HFFc6 (cell line): ENCODE results near the gene MAP3K5. TPM values are rescaled to one million over a fixed set of nuclear protein-coding genes. Genes with fewer than 3 reads are reported as not detected.
"Not testable (repeated sequence)": the region's sequence is repeated elsewhere in the genome, so short reads cannot be mapped to it uniquely, and the experiment has no call there.

Source experiments
- DNase-seq: peaks from one replicate; pipeline ENCODE4 v3.0.0-alpha.2; 2018
- H3K27ac Mint-ChIP-seq: 2 replicates; pipeline ENCODE4 v1.8.0; 2020; ENCODE audit warnings: mild to moderate bottlenecking, mixed read lengths
- H3K27me3 Mint-ChIP-seq: 2 replicates; pipeline ENCODE4 v1.8.0; 2021; ENCODE audit warnings: mild to moderate bottlenecking, moderate library complexity, mixed read lengths; ENCODE audit not compliant: insufficient read depth
- H3K36me3 Mint-ChIP-seq: 2 replicates; pipeline ENCODE4 v1.8.0; 2021; ENCODE audit warnings: low read depth, mixed read lengths
- H3K4me1 Mint-ChIP-seq: 2 replicates; pipeline ENCODE4 v1.8.0; 2020; ENCODE audit warnings: low read depth, mixed read lengths
- H3K4me3 Mint-ChIP-seq: 2 replicates; pipeline ENCODE4 v1.8.0; 2020; ENCODE audit warnings: mild to moderate bottlenecking, moderate library complexity, mixed read lengths
- H3K9me3 Mint-ChIP-seq: 2 replicates; pipeline ENCODE4 v1.8.0; 2020; ENCODE audit warnings: mild to moderate bottlenecking, mixed read lengths
- total RNA-seq, 6 experiments: library from RNA; stranded (reverse); fragmentation: NEBNext Ultra II Directional; extraction: Animal tissue kit (Norgen Biotek cat#: 25700); gene quantifications; 2 replicates in 1 of 6; 3 replicates in 5 of 6; pipeline ENCODE4 v1.2.3, GENCODE V29; 2021
- TF ChIP-seq, protein P1 (sequence below): fragments of 200-600 bp; sonication (generic); IDR thresholded peaks from 2 replicates; pipeline ENCODE4 v1.5.0; 2021; ENCODE audit warnings: antibody characterized with exemption, mild to moderate bottlenecking

Gene MAP3K5
- total RNA-seq, 6 experiments from 2014 or later: 11.9 to 22.2 (median 19.1) TPM

DNA sequence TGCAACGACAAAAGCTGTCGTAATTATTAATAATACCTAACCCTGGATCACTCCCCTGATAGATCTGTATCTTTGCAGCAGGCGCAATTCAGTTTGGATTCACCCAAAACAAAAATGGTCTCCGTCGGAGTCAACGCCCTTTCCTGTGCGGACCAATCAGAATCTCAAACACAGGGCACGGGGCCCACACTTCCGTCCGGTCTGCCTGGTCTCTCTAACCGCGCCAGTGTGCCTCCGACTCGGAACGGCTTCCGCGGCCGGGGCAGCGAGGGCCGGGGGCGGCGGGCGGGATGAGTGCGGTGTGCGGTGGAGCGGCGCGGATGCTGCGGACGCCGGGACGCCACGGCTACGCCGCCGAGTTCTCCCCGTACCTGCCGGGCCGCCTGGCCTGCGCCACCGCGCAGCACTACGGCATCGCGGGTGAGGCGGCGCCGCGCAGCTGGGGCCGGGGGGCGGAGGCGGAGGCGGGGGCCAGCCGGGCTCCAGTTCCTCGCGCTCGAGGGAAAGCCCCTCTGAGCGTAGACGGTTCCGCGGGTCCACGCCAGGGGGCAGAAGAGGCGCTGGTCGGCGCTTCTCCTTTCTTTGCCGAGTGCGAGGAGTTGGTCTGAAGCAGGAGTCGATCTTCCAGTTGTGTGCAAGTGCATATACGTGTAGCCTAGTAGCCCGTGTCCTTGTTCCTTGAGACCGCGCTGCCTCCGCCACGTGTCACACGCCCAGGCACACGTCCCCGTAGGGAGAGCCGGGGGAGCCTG lies 30.3 kb upstream of the MAP3K5 start, which contains the start of gene PEX7:
TSS of gene PEX7 (plus strand) at position 217 of the 752 bp plus-strand sequence. CDS start at position 291, 74 bp downstream.
- DNase-seq: peak; percentile 88
- Mint-ChIP-seq H3K4me3 (peak within 1 kb of the TSS; percentile 96), H3K27me3 (no peaks in the 10 kb centered on the region; the same call in 1 of the 2 replicates), H3K9me3 (no peaks in the 10 kb centered on the region), H3K4me1 (peaks cover 13% of the 10 kb centered on the region), H3K36me3 (peaks cover 7% of the 10 kb centered on the region; the same call in 1 of the 2 replicates), H3K27ac (peak within 1 kb of the TSS; percentile 95)
- TF ChIP-seq, protein P1, sequence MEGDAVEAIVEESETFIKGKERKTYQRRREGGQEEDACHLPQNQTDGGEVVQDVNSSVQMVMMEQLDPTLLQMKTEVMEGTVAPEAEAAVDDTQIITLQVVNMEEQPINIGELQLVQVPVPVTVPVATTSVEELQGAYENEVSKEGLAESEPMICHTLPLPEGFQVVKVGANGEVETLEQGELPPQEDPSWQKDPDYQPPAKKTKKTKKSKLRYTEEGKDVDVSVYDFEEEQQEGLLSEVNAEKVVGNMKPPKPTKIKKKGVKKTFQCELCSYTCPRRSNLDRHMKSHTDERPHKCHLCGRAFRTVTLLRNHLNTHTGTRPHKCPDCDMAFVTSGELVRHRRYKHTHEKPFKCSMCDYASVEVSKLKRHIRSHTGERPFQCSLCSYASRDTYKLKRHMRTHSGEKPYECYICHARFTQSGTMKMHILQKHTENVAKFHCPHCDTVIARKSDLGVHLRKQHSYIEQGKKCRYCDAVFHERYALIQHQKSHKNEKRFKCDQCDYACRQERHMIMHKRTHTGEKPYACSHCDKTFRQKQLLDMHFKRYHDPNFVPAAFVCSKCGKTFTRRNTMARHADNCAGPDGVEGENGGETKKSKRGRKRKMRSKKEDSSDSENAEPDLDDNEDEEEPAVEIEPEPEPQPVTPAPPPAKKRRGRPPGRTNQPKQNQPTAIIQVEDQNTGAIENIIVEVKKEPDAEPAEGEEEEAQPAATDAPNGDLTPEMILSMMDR: peak; percentile 77

DNA sequence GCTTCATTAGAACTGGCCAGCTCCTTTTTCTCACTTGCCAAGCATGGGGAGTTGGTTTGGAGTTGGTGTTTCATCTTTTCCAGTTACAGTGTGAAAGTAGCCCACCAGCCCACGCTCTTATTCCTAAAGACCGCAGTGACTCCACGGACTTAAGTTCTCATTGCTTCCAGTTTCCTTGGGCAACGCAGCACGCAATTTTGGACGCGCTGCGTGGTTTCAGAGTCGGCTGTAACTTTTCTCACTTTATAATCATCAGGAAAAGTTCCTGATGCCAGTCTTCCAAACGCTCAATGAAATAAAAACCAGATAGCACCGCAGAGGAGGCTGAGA lies 29.7 kb upstream of the MAP3K5 start:
- peaks cover 7% of the 10 kb centered on the region; the same call in 1 of the 2 replicates for H3K36me3 Mint-ChIP-seq
- H3K4me3 Mint-ChIP-seq: peak overlapping the region; percentile 96
- H3K27me3 Mint-ChIP-seq: peaks cover 5% of the 10 kb centered on the region; the same call in 1 of the 2 replicates
- no peaks in the 10 kb centered on the region for H3K9me3 Mint-ChIP-seq
- peak overlapping the region; percentile 95 for H3K27ac Mint-ChIP-seq
- DNase-seq: peak; percentile 1
- TF ChIP-seq, protein P1: no peak
- peaks cover 13% of the 10 kb centered on the region for H3K4me1 Mint-ChIP-seq

DNA sequence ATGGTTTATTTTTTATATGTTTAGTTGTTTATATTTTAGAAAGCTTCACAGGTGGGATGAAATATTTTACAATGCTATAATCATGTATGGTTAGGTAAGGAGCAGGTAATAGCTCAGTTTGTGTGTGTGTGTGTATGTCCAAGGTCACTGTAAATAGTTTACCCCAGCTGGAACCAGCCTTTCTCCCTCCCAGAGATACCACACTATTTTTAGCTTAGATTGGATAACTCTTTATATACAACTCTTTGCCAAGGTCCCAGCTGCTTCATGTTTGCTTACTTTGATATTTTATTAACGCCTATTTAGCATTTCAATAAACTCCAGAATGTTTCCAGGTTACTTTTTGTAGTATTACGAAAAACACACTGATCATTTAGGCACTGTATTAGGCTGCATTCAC lies 28.3 kb upstream of the MAP3K5 start:
- Mint-ChIP-seq H3K9me3 (no peaks in the 10 kb centered on the region), H3K27me3 (peaks cover 8% of the 10 kb centered on the region), H3K36me3 (no peaks in the 10 kb centered on the region), H3K4me3 (no peak overlapping the region), H3K4me1 (peaks cover 13% of the 10 kb centered on the region), H3K27ac (no peak overlapping the region)
- DNase-seq: no peak
- TF ChIP-seq, protein P1: no peak

DNA sequence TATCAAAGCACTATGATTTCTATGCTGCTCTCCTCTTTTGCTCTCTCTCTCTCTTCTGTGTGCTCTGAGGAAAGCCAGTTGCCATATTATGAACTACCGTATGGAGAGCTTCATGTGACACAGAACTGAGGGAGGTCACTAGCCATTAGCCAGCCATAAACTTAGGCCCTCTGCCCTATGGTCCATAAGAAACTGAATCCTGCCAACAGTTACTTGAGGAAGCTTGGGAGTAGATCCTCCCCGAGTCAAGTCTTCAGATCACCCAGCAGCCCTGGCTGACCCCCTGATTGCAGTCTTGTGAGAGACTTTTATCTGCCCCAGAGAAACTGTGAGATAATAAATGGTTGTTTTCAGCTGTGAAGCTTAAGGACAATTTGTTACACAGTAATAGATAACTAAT lies 24.4 kb upstream of the MAP3K5 start:
- no peak for DNase-seq
- TF ChIP-seq, protein P1: no peak
- Mint-ChIP-seq H3K9me3 (no peaks in the 10 kb centered on the region), H3K4me3 (no peak overlapping the region), H3K36me3 (no peaks in the 10 kb centered on the region), H3K4me1 (peaks cover 15% of the 10 kb centered on the region), H3K27me3 (peaks cover 10% of the 10 kb centered on the region), H3K27ac (no peak overlapping the region)

DNA sequence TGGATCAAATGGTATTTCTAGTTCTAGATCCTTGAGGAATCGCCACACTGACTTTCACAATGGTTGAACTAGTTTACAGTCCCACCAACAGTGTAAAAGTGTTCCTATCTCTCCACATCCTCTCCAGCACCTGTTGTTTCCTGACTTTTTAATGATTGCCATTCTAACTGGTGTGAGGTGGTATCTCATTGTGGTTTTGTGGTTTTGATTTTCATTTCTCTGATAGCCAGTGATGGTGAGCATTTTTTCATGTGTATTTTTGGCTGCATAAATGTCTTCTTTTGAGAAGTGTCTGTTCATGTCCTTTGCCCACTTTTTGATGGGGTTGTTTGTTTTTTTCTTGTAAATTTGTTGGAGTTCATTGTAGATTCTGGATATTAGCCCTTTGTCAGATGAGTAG lies 23.3 kb upstream of the MAP3K5 start:
- peaks cover 17% of the 10 kb centered on the region for H3K4me1 Mint-ChIP-seq
- not testable (repeated sequence) for H3K36me3 Mint-ChIP-seq, H3K9me3 Mint-ChIP-seq, H3K4me3 Mint-ChIP-seq, DNase-seq, H3K27me3 Mint-ChIP-seq, H3K27ac Mint-ChIP-seq

DNA sequence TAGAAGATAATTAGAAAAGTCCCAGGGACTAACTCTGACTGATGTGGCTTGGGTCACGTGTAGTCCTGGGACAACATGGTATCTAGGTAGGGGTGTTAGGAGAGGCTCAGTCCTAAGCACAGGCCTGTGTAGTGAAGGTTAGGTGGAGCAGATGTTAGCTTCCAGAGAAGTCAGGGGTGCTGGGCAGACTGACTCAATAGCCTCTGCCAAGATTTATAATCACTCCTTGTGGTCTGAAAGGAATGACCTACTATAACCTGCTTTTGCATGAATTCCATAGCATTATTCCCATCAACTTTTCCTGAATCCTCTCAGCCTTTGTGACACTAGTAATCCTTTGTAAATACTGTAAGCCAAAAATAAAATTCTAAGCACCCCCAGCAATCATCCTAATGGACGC lies 19.9 kb upstream of the MAP3K5 start:
- DNase-seq: no peak
- Mint-ChIP-seq H3K36me3 (no peaks in the 10 kb centered on the region), H3K4me1 (peaks cover 17% of the 10 kb centered on the region), H3K27ac (no peak overlapping the region), H3K9me3 (no peaks in the 10 kb centered on the region), H3K27me3 (peaks cover 7% of the 10 kb centered on the region), H3K4me3 (no peak overlapping the region)
- TF ChIP-seq, protein P1: no peak
